ENCODE results near the gene PTPRM.

- no peak for TF ChIP-seq RAD21 (IDR thresholded peaks at IDR 0.05 in 1 of 2, conservative IDR thresholded peaks at IDR 0.05 in 1 of 2; ENCODE audit: low read depth in 2 of 2, low read length in 2 of 2)
- no peak for TF ChIP-seq POLR2A (IDR thresholded peaks at IDR 0.05; ENCODE audit: control extremely low read depth in 1 of 2, low read depth in 2 of 2, low read length in 2 of 2)
- no peak for TF ChIP-seq POLR2AphosphoS5 (IDR thresholded peaks at IDR 0.05; ENCODE audit: low read depth, low read length)
- no peak for TF ChIP-seq EP300 (IDR thresholded peaks at IDR 0.05; ENCODE audit: borderline replicate concordance in 1 of 2, low read depth in 2 of 2, low read length in 2 of 2)
- no peak for TF ChIP-seq SRF (IDR thresholded peaks at IDR 0.05; ENCODE audit: low read depth, low read length)
- no peak for TF ChIP-seq EZH2 (IDR thresholded peaks at IDR 0.05; ENCODE audit: low read depth, low read length, severe bottlenecking)
- TF ChIP-seq CEBPB (IDR thresholded peaks at IDR 0.05; ENCODE audit: low read depth, low read length), result no peak
- no peak for TF ChIP-seq SP2 (IDR thresholded peaks at IDR 0.05; ENCODE audit: low read length)
- TF ChIP-seq CTCF (IDR thresholded peaks at IDR 0.05; ENCODE audit: control extremely low read depth in 1 of 3, insufficient read depth in 1 of 3, low read depth in 1 of 3, low read length in 3 of 3), result no peak
These were observed 819.7 kb downstream of the PTPRM start for GRCh38 chr18:8386669-8387380.
